Amniotic epithelial cell (primary cell): ENCODE data around the gene RTN3.
A peak's percentile ranks its signal among the peaks of the same experiment; 100 is the strongest.
"Not testable (repeated sequence)": the region's sequence is repeated elsewhere in the genome, so short reads cannot be mapped to it uniquely, and the experiment has no call there.

Experiments
- DNase-seq: peaks from one replicate; pipeline ENCODE4 v3.0.0-alpha.2; 2010; ENCODE audit warnings: low read depth

Gene RTN3

GRCh38 chr11:63683133-63683991, 2.1 kb downstream of the RTN3 start:
- DNase-seq = no peak

- DNase-seq = not testable (repeated sequence)
These were observed 3.9 kb downstream of the RTN3 start for GRCh38 chr11:63685158-63685721.

- no peak for DNase-seq
These were observed 5.6 kb downstream of the RTN3 start for GRCh38 chr11:63686926-63687325.

- no peak for DNase-seq
These were observed 6.5 kb downstream of the RTN3 start for GRCh38 chr11:63687845-63688244.

GRCh38 chr11:63694596-63694995, 13.3 kb downstream of the RTN3 start:
- DNase-seq = no peak

GRCh38 chr11:63698976-63699733, 17.9 kb downstream of the RTN3 start:
- peak; percentile 46 for DNase-seq

- DNase-seq = peak; percentile 30
These were observed 18.6 kb downstream of the RTN3 start for GRCh38 chr11:63699896-63700295.

GRCh38 chr11:63705526-63705925, 24.2 kb downstream of the RTN3 start:
- DNase-seq = no peak

GRCh38 chr11:63708764-63709163, 27.5 kb downstream of the RTN3 start:
- DNase-seq = no peak

- no peak for DNase-seq
These were observed 28.1 kb downstream of the RTN3 start for GRCh38 chr11:63709336-63709884.

GRCh38 chr11:63710476-63711217, 29.3 kb downstream of the RTN3 start:
- DNase-seq = peak; percentile 99

- peak; percentile 84 for DNase-seq
These were observed 30.5 kb downstream of the RTN3 start for GRCh38 chr11:63711838-63712237.

- DNase-seq = no peak
These were observed 32.5 kb downstream of the RTN3 start for GRCh38 chr11:63713766-63714165.

GRCh38 chr11:63716046-63716445, 34.7 kb downstream of the RTN3 start:
- DNase-seq = no peak

GRCh38 chr11:63719001-63719400, 37.7 kb downstream of the RTN3 start:
- no peak for DNase-seq

- peak; percentile 54 for DNase-seq
These were observed 38.7 kb downstream of the RTN3 start for GRCh38 chr11:63719987-63720386.

- DNase-seq = no peak
These were observed 39.3 kb downstream of the RTN3 start for GRCh38 chr11:63720611-63721010.

- DNase-seq = no peak
These were observed 48.0 kb downstream of the RTN3 start for GRCh38 chr11:63729326-63729725.

- DNase-seq = peak; percentile 14
These were observed 55.6 kb downstream of the RTN3 start for GRCh38 chr11:63736864-63737263.

- DNase-seq = no peak
These were observed 56.4 kb downstream of the RTN3 start for GRCh38 chr11:63737718-63738117.

- peak; percentile 73 for DNase-seq
These were observed 57.5 kb downstream of the RTN3 start for GRCh38 chr11:63738720-63739360.
